Activated CD4-positive, alpha-beta T cell treated with anti-CD3 and anti-CD28 coated beads, Interleukin-2, Interleukin-6, amounts not matched to agents 100 ng/mL and 50 ng/mL, durations not matched to agents 16 hours and 8 hours (primary cell): ENCODE results near the gene SCEL.

Source experiments
- DNase-seq: peaks from one replicate; pipeline ENCODE4 v3.0.0-alpha.2; 2020

The SCEL gene

GRCh38 chr13:77691871-77692270 is 156.4 kb downstream of the SCEL start:
- DNase-seq: no peak

DNA sequence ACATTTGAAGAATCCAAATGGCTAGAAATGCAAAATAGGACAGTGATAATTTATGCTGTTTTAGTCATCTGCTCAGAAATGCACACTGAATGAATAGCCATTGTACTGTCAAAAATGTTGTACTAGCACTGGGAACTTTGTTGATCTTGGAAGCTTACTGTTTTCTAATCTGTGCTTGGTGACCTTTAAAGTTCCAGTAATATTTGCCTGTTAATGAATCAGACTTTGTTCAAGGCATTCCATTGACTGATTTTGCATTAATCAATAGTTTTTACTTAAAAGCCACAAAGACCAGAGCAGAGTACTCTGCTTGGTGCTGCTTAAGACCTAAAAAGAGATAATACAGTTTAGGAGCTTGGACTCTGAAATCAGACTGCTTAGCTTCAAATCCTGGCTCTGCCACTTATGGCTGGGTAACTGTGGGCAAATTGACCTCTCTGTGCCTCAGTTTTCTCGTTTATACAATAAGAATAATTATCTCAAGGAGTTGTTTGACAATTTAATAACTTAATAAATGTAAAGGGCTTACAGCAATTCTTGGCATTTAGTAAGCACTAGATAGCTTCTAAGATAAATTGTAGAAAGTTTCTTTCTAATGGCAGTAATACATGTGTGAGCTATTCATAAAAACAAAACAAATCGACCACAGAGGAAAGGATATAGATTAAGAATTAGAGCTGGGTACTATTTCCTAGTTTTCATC is 157.4 kb downstream of the SCEL start:
- DNase-seq: no peak

DNA sequence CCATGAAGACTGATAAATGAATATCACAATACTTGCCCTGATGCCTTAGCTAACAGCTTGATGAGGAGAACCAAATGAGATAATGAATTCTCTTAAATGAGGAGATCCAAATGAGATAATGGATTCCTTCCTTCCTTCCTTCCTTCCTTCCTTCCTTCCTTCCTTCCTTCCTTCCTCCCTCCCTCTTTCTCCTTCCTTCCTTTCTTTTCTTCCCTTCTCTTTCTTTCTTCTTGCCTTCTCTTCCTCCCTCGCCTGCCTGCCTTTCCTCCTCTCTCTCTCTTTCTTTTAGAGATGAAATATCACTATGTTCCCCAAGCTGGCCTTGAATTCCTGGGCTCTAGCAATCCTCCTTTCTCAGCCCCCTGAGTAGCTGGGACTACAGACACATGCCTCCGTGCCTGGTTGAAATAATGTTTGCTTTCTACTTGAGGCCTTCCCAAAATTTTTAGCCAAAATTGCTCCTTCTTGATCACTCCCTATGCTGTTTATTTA is 158.0 kb downstream of the SCEL start:
- no peak for DNase-seq
